HG02981 (cell line): ENCODE results near the gene CIITA.

Source experiments
- ATAC-seq: cut with Tn5 transposase; IDR thresholded peaks from one replicate; pipeline ENCODE4 v1.9.1; 2021; ENCODE audit warnings: mild to moderate bottlenecking, moderate library complexity; ENCODE audit not compliant: unreplicated experiment

Gene CIITA

DNA sequence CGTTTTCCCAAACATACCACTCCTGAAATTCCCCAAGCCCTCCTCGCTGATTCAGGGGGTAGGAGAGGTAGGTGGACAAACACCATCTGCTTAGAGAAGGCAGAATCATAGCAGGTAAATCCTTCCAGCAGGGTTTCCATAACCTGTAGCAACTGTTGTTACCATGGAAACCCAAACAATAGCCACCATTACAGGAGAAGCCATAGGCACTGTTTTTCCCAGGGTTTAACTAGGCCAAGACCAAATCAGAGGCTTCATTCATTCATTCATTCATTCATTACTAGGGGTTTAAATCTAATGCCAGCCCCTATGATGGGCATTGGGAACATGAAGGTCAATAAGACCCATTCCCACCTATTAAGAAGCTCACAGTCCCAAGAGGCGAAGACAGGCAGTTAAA is 25.5 kb upstream of the CIITA start:
- no peak for ATAC-seq

DNA sequence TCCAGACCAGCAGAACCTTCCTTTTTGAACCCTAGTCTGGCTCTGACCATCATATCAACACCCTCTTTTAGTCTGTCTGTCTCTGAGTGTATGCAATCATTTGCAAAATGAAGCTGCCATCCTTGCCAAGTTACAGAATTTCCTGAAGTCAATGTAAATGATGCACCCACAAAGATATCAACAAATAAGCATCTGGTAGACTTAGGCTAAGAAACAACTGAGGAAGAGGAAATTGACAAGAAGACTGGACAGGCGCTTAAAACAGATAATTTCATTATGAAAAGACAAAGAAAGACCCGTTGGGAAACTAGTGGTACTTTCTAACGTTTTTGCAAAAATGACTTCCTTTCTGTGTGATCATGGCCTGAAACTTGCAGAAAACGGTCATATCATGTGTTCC is 24.7 kb upstream of the CIITA start:
- ATAC-seq: no peak

DNA sequence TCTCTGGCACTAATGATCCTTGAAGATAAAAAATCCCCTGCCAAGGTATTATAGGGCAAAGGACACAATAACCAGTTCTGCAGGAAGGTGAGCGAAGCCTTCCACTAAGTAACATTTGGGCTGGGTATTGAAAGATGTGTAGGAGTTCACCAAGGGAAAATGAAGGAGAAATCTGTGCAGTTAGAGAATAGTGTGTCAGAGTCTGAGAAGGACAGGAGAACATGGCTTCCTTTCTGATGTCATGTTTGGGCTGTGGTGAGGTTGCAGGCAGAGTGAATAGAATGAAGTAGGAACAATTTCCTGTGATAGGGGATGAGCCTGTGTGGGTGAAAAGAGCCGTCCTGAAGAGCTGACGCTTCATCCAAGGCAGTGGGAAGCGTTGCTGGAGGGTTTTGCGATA is 24.1 kb upstream of the CIITA start:
- ATAC-seq: no peak

DNA sequence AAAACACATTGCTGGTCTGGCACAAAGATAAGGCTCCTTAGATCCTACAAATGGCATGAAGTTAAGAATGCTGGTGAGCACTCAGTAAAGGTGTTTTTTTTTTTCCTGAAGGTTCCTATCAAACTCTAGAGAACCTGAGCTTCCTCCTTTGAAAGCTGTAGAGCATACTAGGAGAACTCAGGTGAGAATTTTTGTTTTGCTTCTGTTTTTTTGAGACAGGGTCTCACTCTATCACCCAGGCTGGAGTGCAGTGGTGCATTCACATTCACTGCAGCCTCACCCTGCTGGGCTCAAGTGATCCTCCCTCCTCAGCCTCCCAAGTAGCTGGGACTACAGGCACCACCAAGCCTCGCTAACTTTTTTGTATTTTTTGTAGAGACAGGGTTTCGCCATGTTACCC is 21.0 kb upstream of the CIITA start:
- ATAC-seq: no peak

DNA sequence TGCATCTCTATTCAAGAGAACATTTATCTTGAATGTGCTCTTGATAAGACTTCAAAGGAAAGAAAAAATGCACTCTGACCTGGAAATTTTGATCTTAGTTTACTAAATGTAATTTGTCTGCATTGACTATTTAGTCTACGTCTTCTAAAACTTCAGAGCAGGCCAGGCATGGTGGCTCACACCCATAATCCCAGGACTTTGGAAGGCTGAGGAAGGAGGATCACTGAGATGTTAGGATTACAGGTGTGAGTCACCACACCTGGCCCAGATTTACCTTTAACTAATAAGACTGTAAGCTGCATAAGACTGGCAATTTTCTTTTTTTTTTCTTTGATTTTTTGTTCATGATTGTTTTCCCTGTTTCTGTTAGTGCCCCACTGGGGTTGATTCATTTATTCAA is 18.8 kb upstream of the CIITA start:
- no peak for ATAC-seq

DNA sequence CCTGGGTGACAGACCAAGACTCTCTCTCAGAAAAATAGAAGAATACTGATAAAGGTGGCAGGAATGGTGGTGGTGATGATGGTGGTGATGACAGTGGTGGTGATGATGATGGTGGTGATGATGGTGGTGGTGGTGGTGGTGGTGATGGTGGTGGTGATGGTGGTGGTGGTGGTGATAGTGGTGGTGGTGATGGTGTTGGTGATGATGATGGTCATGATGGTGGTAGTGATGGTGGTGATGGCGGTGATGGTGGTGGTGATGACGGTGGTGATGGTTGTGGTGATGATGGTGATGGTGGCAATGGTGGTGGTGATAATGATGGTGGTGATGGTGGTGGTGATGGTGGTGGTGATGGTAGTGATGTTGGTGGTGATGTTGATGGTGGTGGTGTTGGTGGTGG is 18.0 kb upstream of the CIITA start:
- ATAC-seq: no peak

DNA sequence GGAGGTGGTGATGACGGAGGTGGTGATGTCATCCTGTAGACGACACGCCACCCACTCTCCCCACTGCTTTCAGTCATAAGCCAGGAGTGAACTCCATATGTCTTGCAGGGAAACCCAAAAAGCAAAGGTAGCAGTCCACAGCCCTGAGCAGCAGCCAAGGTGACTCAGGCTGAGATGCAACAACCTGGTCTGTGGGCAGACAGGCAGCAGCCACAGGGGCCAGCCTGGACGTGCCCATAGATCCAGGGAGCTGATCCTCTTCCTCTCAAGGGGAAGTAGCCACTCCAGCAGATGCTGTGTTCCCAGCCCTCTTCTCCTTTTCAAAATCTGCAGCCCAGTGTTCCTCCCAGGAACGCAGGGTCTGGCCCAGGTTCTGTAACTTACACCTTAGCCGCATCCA is 17.3 kb upstream of the CIITA start:
- ATAC-seq: no peak

DNA sequence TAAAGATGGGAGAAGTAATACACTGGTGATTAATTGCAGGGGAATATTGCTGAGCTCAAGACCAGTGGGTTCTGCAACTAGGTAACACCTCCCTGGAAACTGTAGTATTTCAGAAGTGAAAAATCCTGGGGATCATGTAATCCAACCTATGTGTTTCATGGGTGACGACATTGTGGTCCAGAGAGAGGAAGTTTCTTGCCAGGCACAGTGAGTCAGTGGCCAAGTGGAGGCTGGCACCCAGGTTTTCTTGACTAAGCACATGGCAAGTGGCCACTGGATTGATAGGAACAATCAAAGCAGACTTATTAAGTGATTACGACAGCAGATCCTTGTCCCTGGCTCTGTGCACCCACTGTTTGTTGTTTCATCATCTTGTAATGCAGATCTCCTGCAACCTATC is 14.6 kb upstream of the CIITA start:
- no peak for ATAC-seq

DNA sequence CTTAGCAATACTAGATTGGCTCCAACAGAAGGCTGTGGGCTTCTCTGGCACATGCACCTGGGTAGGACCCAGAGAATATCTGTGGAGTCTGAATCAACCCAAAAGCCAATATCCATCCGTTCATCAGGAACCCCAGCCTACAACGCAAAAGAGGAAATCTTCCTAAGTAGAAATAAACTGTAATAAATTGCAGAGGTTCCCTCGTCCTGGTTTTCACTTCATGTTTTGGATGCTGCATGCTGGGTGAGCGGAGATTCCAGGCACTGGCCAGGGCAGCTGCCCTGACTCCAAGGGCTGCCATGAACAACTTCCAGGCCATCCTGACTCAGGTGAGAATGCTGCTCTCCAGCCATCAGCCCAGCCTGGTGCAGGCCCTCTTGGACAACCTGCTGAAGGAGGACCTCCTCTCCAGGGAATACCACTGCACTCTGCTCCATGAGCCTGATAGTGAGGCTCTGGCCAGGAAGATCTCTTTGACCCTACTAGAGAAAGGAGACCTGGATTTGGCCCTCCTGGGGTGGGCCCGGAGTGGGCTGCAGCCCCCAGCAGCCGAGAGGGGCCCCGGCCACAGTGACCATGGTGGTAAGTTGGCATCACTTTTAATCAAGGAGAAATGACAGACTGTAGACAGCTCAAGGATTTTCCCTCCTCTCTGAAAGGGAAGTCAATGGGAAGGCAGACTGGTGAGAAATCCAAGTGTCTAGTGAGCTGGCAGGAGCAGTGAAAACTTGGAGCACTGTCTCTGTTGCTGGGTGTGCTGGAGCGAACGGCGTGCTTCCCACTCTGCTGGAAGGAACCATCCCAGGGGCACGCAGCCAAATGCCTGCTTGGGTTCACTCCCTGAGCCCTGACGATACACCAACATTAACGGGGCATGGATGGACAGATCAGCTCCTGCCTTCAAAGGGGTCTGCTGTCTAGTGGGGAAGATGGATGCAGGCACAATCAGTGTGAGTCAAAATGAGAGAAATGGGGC is 10.7 kb upstream of the CIITA start:
- ATAC-seq: no peak

DNA sequence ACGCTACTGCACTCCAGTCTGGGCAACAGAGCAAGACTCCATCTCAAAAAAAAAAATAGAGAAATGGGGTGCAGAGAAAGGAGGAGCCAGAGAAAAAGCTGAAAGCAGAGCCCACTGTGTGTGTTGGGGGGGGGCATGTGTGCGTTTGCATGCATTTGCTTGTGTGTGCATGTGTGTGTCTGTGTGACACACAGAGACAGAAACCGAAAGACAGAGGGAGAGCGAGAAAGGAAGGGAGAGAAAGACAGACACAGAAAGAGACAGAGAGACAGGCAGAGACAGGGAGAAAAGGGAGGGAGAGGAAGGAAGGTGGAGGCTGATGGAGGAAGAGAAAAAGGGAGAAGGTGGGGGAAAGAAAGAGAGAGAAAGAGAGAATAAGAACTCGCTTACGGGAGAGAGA is 9.8 kb upstream of the CIITA start:
- no peak for ATAC-seq

DNA sequence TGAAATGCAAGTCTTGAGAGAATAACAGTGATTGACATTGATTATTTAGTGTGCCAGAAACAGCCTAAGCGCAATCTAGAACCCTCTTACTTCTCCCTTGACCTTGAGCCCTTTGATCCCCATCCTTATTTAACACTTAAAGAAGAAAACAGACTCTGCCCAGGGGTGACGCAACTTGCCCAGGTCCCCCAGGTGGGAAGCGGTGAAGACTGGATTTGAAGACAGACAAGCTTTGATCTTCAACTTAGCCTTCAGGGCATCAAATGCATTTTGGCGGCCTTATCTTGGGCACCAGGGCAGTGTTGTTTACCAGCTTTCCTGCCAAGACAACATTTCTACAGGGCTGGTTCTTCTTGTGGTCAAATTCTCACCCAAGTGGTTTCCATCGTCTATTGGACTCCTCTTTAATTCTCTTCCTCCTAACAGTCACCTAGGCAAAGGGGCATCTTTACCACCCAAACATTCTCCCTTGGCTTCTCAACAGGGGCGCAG is 8.9 kb upstream of the CIITA start:
- ATAC-seq: no peak

DNA sequence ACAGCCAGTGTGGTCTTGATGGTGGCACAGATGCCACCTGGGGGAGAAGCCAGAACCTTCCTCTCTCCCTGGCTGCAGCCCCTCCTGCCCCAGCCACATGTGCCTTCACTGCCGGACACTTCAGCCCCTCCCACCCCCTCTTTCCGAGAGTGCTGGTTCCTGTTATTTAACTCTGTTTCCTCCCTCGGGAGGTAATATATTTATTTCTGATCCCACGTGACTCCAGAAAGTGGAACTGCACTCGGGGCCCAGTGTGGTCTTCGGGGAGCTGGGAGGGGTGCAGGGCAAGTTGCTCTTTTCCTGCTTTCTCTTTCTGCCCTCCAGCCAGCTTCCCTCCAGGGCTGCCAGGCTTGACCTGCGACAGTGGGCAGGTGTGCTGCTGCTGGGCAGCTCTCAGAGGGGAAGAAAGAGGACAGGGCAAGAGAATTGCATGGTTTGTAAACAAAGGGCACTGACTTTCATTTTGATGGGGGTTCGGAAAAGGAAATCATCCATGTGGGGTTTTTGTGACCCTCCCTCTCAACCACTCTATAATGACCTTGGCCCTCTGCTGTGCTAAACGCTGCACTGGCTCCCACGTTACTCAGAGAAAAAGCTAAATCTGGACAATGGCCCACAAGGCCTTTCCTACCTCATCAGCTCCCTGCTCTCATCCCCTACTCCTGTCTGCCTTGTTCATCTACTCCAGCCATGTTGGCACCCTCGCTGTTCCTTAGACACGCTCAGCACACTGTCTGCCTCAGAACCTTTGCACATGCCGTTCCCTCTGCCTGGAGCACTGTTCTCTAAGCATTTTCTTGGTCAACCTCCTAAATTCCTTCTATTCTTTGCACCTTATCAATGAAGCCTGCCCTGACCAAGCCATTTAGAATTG is 8.2 kb upstream of the CIITA start:
- no peak for ATAC-seq

DNA sequence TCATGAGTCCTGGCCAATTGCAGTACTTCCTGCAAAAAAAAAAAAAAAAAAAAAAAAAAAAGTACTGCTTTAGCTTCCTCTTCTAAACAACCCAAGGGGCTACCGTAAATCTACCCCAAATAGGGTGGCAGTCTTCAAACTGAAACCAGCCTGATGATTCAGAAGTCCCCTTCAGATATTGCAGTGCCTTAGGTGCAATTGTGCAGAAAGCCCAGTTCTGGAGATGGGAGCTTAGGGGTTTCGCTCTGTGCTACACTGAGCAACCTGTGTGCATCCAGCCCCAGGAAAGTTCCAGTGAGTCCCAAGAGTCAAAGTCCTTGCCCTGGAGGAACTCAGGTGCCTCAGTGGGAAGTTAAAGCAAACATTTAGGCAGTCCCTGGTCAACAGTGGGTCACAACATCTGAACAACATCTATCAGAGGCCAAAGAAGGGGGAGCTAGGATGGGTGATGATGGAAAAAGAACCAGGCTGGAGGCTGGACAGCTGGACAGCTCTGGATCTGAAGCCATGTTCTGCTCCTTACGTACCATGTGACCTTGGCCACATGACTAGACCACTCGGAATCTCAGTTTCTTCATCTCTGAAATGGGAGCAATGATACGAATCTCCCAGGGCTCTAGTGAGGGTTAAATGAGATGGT is 6.7 kb upstream of the CIITA start:
- ATAC-seq: no peak

DNA sequence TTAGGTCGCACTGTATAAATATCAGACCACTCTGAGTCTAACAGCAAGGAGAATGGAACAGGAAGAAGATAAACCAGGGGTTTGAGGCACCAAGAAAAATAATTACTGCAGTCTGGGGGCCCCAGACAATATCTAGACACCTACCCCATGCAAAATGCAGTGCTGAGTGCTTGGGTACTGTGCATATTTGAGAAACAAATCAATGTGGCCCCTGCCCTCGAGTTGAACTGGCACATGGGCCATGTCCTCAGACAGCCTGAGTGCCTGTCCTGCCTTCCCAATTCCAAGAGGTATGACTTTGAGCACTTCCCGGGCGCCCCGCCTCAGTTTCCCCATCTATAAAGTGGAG is 6.2 kb upstream of the CIITA start:
- no peak for ATAC-seq

DNA sequence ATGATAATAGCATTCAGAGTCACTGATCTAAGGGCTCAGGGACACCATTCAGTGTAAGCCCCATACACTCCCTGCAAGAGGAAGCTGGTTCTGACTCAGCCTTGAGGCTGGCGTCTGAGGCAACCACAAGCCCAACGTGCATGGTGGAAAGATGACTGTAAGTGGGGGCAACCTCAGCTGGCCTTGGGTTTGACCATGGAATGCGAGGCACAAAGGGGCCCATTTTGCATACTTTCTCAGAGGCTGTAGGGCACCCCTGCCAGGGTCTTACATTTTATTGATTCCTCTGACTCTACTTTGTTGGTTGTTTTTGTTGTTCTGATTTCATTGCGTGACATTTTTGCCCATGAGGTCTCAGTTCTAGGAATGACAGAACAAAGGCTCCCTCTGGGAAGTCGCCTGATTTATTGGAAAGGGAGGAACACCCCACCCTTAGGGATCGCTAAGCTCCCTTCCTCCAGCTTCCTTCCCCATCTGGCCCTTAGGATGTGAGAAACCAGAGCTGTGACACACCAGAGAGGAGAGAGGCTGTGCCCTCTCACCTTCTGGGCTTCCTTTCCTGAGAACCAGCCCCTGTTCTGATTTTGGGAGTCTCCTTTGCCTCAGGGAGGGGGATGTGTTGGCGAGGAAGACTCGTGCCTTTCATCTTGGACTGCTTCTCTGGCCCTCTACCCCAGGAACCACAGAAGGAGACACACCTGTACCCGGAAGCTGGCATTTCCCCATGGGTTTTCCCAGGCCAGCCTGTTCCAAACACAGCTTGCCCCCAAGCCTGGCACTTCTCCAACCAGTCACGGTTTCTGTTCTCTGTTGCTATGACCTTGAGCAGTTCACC is 5.6 kb upstream of the CIITA start:
- ATAC-seq: peak; percentile 52

DNA sequence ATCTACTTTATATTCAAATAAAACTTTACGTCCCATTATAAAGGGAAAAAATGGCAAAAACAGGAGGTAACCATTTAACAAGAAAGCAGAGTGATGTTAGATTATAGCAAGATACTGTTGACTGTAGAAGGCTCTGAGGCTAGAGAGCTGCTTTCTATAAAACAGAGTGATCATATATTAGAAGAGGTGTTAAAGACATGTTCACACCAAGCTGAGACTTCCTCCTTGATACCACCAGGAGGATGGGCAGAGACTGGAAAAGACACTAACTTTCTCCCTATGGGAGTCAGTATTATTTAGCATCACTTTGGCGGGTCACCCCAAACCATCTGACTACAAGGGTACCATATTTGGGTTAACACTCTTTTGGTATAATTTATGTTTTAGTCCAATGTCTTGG is 687 bp upstream of the CIITA start:
- ATAC-seq: no peak

DNA sequence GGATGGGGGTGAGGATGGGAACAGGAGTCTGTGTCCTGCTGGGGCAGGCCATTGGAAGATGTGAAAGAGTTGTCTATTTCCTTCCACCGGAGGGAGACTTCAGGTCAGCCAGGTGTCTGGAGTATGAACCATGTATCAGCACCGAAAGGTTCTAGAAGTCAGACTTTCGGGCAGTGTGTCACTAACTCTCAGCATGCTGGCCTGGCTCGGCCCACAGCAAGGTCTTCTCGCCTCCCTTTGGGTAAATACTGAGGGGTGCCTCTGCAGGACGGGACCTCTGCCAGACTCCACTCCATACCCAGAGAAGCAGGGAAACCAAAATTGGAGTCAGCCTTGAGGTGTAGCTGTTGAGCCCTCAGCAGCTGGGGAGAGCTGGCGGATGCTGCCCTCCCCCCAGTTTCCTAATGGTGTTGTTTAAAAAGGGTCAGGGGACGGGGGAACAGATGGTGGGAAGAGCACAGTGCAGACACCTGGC is 507 bp downstream of the CIITA start:
- no peak for ATAC-seq

DNA sequence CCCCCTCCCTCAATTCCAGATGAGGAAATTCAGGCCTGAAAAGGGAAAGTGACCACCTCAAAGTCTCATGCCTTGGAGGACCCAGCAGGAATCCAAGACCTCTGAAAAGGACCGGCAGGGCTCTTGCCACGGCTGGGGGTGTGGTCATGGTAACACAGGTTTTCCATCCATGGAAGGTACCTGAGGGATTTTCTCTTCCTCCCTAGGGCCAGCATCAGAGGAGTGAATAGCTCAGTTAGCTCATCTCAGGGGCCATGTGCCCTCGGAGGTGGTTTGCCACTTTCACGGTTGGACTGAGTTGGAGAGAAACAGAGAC is 1.3 kb downstream of the CIITA start:
- no peak for ATAC-seq

DNA sequence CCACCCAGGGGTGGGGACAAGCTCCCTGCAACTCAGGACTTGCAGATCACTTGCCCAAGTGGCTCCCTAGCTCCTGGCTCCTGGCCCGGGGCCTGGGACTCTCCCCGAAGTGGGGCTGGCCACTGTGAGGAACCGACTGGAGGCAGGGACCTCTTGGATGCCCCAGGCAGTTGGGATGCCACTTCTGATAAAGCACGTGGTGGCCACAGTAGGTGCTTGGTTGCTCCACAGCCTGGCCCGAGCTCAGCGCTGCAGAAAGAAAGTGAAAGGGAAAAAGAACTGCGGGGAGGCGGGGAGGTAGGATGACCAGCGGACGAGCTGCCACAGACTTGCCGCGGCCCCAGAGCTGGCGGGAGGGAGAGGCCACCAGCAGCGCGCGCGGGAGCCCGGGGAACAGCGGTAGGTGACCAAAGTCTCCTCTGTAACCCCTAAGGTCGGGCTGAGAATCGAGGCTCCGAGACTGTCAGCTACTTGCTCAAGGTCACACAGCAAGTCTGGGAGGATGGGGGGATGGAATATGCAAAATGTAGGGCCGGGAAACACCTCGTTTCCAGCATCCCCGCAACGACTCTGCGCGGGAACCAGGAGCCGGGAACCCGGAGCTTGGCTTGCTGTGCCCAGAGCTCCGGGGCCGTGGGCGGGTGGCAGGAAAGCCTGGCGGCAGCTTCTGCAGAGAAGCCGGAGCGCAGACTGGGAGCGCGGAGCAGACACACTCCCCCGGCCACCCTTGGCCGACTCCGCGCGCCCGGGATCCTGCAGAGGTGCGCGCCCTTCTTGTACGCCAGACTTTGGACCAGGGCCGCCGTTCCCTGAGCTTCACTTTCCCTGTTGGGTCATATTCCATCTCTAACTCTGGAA is 1.9 kb downstream of the CIITA start:
- no peak for ATAC-seq
